Neural cell (in vitro differentiated cells): ENCODE results near the gene UBASH3B. TPM values are rescaled to one million over a fixed set of nuclear protein-coding genes. Genes with fewer than 3 reads are reported as not detected.

Source experiments
- H2AFZ ChIP-seq: fragments of 200-600, 300-800 bp; sonication (generic), shearing (Covaris generic); 2 replicates; pipeline ENCODE4 v1.6.0; 2014; ENCODE audit warnings: low read depth, mild to moderate bottlenecking, antibody characterized with exemption, low read length, moderate library complexity
- H3F3A ChIP-seq: fragments of 200-600 bp; shearing (Covaris generic); 2 replicates; pipeline ENCODE4 v1.6.1; 2016; ENCODE audit warnings: mild to moderate bottlenecking, moderate library complexity, mixed read lengths, antibody characterized with exemption, low read length; ENCODE audit not compliant: insufficient read depth, poor library complexity, severe bottlenecking
- H3K27ac ChIP-seq: fragments of 200-600, 300-800 bp; sonication (generic), shearing (Covaris generic); 2 replicates; pipeline ENCODE4 v1.5.1; 2014; ENCODE audit warnings: mild to moderate bottlenecking, low read length, moderate library complexity
- H3K27me3 ChIP-seq: fragments of 300-800, 200-600 bp; sonication (generic), shearing (Covaris generic); 2 replicates; pipeline ENCODE4 v1.6.0; 2014; ENCODE audit warnings: mild to moderate bottlenecking, low read depth, low read length, moderate library complexity; ENCODE audit not compliant: insufficient read depth
- H3K36me3 ChIP-seq: fragments of 300-800, 200-600 bp; sonication (generic), shearing (Covaris generic); 2 replicates; pipeline ENCODE4 v1.5.1; 2014; ENCODE audit warnings: mild to moderate bottlenecking, antibody characterized with exemption, low read length, moderate library complexity; ENCODE audit not compliant: insufficient read depth
- H3K4me2 ChIP-seq: fragments of 300-800, 200-600 bp; sonication (generic), shearing (Covaris generic); 2 replicates; pipeline ENCODE4 v1.6.0; 2014; ENCODE audit warnings: mild to moderate bottlenecking, low read length
- H3K4me3 ChIP-seq: fragments of 300-800, 200-600 bp; sonication (generic), shearing (Covaris generic); 2 replicates; pipeline ENCODE4 v1.5.1; 2014; ENCODE audit warnings: mild to moderate bottlenecking, low read length, moderate library complexity
- H3K79me2 ChIP-seq: fragments of 200-600 bp; shearing (Covaris generic); replicated peaks from 2 replicates; pipeline ENCODE4 v1.6.0; 2014; ENCODE audit warnings: mild to moderate bottlenecking, low read length, moderate library complexity; ENCODE audit not compliant: insufficient read depth
- H3K9ac ChIP-seq: fragments of 300-800, 200-600 bp; sonication (generic), shearing (Covaris generic); 2 replicates; pipeline ENCODE4 v1.6.1; 2016; ENCODE audit warnings: mild to moderate bottlenecking, low read length, mixed read lengths
- H3K9me2 ChIP-seq: fragments of 200-600 bp; shearing (Covaris generic); 2 replicates; pipeline ENCODE4 v1.6.1; 2016; ENCODE audit warnings: mild to moderate bottlenecking, low read length, mixed read lengths; ENCODE audit not compliant: insufficient read depth
- H3K9me3 ChIP-seq: fragments of 200-600, 300-800 bp; sonication (generic), shearing (Covaris generic); 2 replicates; pipeline ENCODE4 v1.6.1; 2016; ENCODE audit warnings: mild to moderate bottlenecking, mixed run types, low read length, moderate library complexity, mixed read lengths
- H4K20me1 ChIP-seq: fragments of 200-600 bp; shearing (Covaris generic); 2 replicates; pipeline ENCODE4 v1.6.1; 2016; ENCODE audit warnings: mild to moderate bottlenecking, mixed run types; ENCODE audit not compliant: insufficient read depth
- CTCF ChIP-seq: fragments of 450-650 bp; IDR thresholded peaks from 2 replicates; pipeline ENCODE4 v1.5.1; 2014; ENCODE audit warnings: antibody characterized with exemption, mild to moderate bottlenecking, moderate library complexity; ENCODE audit not compliant: poor library complexity, severe bottlenecking
- EP300 ChIP-seq: fragments of 450-650 bp; conservative IDR thresholded peaks from 2 replicates; pipeline ENCODE4 v1.6.1; 2014; ENCODE audit warnings: antibody characterized with exemption, mild to moderate bottlenecking, moderate library complexity; ENCODE audit not compliant: poor library complexity, severe bottlenecking
- EZH2 ChIP-seq: fragments of 200-600, 300-800 bp; shearing (Covaris generic), sonication (generic); IDR thresholded peaks from 2 replicates; pipeline ENCODE4 v1.6.1; 2014; ENCODE audit warnings: antibody characterized with exemption, low read length, borderline replicate concordance, mild to moderate bottlenecking; ENCODE audit not compliant: insufficient read depth, poor library complexity, severe bottlenecking
- MXI1 ChIP-seq: fragments of 450-650 bp; conservative IDR thresholded peaks from 2 replicates; pipeline ENCODE4 v1.6.1; 2014; ENCODE audit warnings: antibody characterized with exemption, mild to moderate bottlenecking; ENCODE audit not compliant: poor library complexity, severe bottlenecking
- POLR2AphosphoS5 ChIP-seq: IDR thresholded peaks from 2 replicates; pipeline ENCODE4 v1.6.1; 2012
- RAD21 ChIP-seq: fragments of 450-650 bp; conservative IDR thresholded peaks from 2 replicates; pipeline ENCODE4 v1.6.1; 2014; ENCODE audit warnings: antibody characterized with exemption, mild to moderate bottlenecking, moderate library complexity
- REST ChIP-seq: IDR thresholded peaks from 2 replicates; pipeline ENCODE4 v1.6.1; 2012; ENCODE audit warnings: borderline replicate concordance
- SMC3 ChIP-seq: fragments of 450-650 bp; conservative IDR thresholded peaks from 2 replicates; pipeline ENCODE4 v1.6.1; 2014; ENCODE audit warnings: antibody characterized with exemption, mild to moderate bottlenecking, moderate library complexity; ENCODE audit not compliant: poor library complexity
- TAF1 ChIP-seq: IDR thresholded peaks from 2 replicates; pipeline ENCODE4 v1.6.1; 2012; ENCODE audit warnings: low read depth
- polyA plus RNA-seq: library from polyadenylated mRNA; depleted of rRNA; stranded (reverse); fragments of >200 nt; gene quantifications from 2 replicates; pipeline ENCODE4 v1.2.3, GENCODE V29; 2014

The UBASH3B gene
- polyA plus RNA-seq, 1 donor from 2014 or later, result 4.2 TPM

- TF ChIP-seq POLR2AphosphoS5 (no peak), REST (no peak), SMC3 (no peak), EZH2 (no peak), RAD21 (no peak), MXI1 (no peak), EP300 (no peak), CTCF (no peak), TAF1 (no peak)
- Histone ChIP-seq H3K27ac (no peak overlapping the region), H3K27me3 (no peaks in the 10 kb centered on the region), H3F3A (no peaks in the 10 kb centered on the region), H3K9me3 (no peaks in the 10 kb centered on the region), H3K79me2 (no peaks in the 10 kb centered on the region), H3K4me3 (no peak overlapping the region), H3K36me3 (no peaks in the 10 kb centered on the region), H2AFZ (no peak overlapping the region), H3K4me2 (no peak overlapping the region), H4K20me1 (no peaks in the 10 kb centered on the region), H3K9me2 (no peaks in the 10 kb centered on the region), H3K9ac (no peak overlapping the region)
Observed at GRCh38 chr11:122836916-122837315, 181.4 kb downstream of the UBASH3B start.

GRCh38 chr11:122837528-122838346 is 182.2 kb downstream of the UBASH3B start:
- H3K4me2 ChIP-seq, result no peak overlapping the region
- no peaks in the 10 kb centered on the region for H3K27me3 ChIP-seq
- no peak overlapping the region for H3K9ac ChIP-seq
- H3F3A ChIP-seq, result no peaks in the 10 kb centered on the region
- no peaks in the 10 kb centered on the region for H4K20me1 ChIP-seq
- no peak overlapping the region for H2AFZ ChIP-seq
- H3K9me2 ChIP-seq, result no peaks in the 10 kb centered on the region
- no peaks in the 10 kb centered on the region for H3K36me3 ChIP-seq
- H3K79me2 ChIP-seq, result no peaks in the 10 kb centered on the region
- no peak for TF ChIP-seq EP300
- no peak for TF ChIP-seq MXI1
- TF ChIP-seq RAD21, result no peak
- no peak for TF ChIP-seq REST
- TF ChIP-seq TAF1, result no peak
- no peak for TF ChIP-seq EZH2
- TF ChIP-seq POLR2AphosphoS5, result no peak
- TF ChIP-seq SMC3, result no peak
- TF ChIP-seq CTCF, result no peak
- no peak overlapping the region for H3K4me3 ChIP-seq
- H3K27ac ChIP-seq, result no peak overlapping the region
- no peaks in the 10 kb centered on the region for H3K9me3 ChIP-seq
